ENCODE results near the gene RNASEL. TPM values are rescaled to one million over a fixed set of nuclear protein-coding genes. Genes with fewer than 3 reads are reported as not detected.
A peak's percentile ranks its signal among the peaks of the same experiment; 100 is the strongest.

Gene RNASEL
- polyA plus RNA-seq, 1 donor from 2014 or later, result 8.9 TPM

DNA sequence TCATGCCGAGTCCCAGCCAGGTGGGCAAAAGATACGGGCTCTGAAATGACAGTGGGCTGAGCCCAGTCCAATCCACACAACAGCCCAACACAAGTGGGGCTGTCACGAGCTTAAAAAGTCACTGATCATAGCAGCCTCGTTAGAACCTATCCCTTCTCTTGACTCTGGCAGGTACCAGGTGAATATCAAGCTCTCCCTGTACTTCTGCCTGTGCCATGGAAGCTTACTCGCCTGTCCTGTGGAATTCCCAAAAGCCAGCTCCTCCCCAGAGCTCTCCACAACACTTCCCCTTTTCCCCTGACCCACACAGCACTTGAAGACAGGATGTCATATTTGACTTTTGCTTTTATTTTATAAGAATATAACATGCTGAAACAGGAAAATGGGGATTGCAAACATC lies 9.2 kb upstream of the RNASEL start:
- no peaks in the 10 kb centered on the region for H3K9me3 Mint-ChIP-seq
- peak overlapping the region in 1 of 3 donors; percentile 73 for H3K27ac Mint-ChIP-seq
- no peak overlapping the region for H3K4me3 Mint-ChIP-seq
- peaks cover 3 to 6% (median 6%) of the 10 kb centered on the region in 3 donors for H3K4me1 Mint-ChIP-seq
- H3K36me3 Mint-ChIP-seq, result no peaks in the 10 kb centered on the region
- H3K27me3 Mint-ChIP-seq, result no peaks in the 10 kb centered on the region

DNA sequence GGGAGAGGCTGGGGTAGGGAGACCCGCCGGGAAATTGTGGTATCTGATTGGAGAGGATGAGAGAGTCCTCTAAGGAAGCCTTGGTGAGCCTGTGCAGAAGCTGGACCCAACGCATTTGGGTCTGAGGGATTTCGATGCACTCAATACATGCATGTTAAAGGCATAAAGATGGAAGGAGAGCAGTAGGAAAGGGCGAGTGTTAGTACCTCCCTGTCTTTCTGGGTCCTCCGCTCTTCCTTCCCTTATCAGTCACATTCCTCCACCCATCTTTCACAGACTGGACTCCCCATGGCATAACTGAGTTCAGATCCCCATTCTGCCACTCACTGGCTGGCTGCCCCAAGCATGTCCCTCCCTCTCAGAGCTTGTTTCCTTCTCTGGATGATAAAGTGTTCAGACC lies 7.9 kb upstream of the RNASEL start:
- Mint-ChIP-seq H3K27ac (no peak overlapping the region), H3K36me3 (no peaks in the 10 kb centered on the region), H3K9me3 (no peaks in the 10 kb centered on the region), H3K4me3 (no peak overlapping the region), H3K4me1 (peaks cover 0 to 6% (median 2%) of the 10 kb centered on the region in 3 donors), H3K27me3 (no peaks in the 10 kb centered on the region)

- H3K27ac Mint-ChIP-seq, result no peak overlapping the region
- no peaks in the 10 kb centered on the region for H3K27me3 Mint-ChIP-seq
- no peaks in the 10 kb centered on the region for H3K9me3 Mint-ChIP-seq
- no peaks in the 10 kb centered on the region for H3K36me3 Mint-ChIP-seq
- peaks cover 0 to 6% (median 3%) of the 10 kb centered on the region in 3 donors for H3K4me1 Mint-ChIP-seq
- H3K4me3 Mint-ChIP-seq, result no peak overlapping the region
Measured at GRCh38 chr1:182595641-182596240, 6.7 kb upstream of the RNASEL start.

DNA sequence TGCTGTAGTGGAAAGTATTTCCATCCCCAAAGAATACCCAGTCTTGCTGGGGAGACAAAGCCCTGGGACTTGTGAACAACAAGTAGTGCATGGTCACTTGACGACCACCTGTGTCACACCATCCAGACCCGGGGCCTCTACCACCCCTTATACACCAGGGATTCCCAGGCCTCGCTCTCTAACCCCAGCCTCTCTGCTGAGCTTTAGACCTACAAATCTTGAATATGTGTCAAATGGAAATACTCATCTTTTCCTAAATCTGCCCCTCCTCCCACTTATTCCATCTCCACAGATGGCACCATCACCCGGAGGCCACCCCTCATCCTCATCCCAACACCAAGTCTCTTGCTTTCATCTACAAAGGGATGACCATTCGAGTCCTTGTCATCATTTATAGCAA lies 875 bp upstream of the RNASEL start:
- Mint-ChIP-seq H3K27me3 (no peaks in the 10 kb centered on the region), H3K4me1 (peaks cover 15 to 29% (median 25%) of the 10 kb centered on the region in 3 donors), H3K4me3 (peak overlapping the region; percentile 84 to 99 (median 98)), H3K36me3 (peaks cover 7% of the 10 kb centered on the region), H3K27ac (peak overlapping the region in 2 of 3 donors; percentile 99 to 100), H3K9me3 (no peaks in the 10 kb centered on the region)

DNA sequence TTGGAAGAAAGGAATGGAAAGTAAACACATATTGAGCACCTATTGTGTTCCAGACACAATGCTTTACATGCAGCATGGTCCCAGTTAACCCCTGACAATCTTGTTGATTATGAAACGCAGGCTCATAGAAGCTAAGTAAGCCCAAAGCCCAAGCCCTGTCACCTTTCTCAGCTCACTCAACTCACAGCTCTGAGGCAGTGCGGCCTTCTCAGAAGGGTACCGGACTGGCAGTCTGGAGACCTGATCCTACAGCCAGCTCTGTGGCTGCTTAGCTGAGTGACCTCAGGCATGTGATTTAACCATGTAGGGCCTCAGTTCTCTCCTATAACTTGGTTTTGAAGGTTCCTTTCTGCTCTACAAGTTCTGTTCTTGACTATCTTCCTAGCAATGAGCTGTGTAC lies 464 bp upstream of the RNASEL start:
- Mint-ChIP-seq H3K4me1 (peaks cover 19 to 33% (median 28%) of the 10 kb centered on the region in 3 donors), H3K9me3 (no peaks in the 10 kb centered on the region)

DNA sequence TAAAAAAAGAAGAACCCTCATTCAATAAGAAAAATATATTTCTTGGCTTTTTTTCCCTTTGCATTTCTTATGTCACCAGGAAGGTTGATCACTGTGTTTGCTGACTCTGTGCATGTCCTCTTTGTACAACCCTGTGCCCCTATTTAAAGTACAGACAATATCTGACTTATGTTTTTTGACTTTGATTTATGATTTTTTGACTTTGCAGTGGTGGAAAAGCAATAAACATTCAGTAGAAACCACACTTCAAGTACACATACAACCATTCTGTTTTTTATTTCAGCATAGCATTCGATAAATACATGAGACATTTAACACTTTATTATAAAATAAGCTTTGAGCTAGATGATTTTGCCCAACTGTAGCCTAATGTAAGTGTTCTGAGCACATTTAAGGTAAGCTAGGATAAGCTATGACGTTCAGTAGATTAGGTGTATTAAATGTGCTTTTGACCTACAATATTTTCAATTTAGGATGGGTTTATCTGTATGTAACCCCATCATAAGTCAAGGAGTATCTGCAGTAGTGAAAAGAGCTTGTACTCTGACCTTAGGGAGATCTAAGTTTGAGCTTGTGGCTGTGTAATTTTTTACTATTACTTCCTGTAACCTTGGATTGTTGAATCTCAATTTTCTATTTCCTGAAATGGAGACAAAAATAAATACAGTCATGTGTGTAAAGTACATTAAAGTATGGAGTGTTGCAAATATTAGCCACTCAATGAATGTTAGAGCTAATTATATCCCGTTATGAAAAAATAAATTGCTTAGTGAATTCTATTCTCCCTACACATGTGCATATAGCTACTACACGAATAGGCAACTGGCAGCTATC lies 1.2 kb downstream of the RNASEL start:
- Mint-ChIP-seq H3K36me3 (peaks cover 7% of the 10 kb centered on the region), H3K4me3 (peak overlapping the region; percentile 98 to 100 (median 99)), H3K4me1 (peaks cover 27 to 49% (median 40%) of the 10 kb centered on the region in 3 donors), H3K27me3 (no peaks in the 10 kb centered on the region), H3K9me3 (no peaks in the 10 kb centered on the region), H3K27ac (peak overlapping the region; percentile 94 to 100 (median 99))

More for the DNA sequence above, 464 bp upstream of the RNASEL start:
- H3K4me3 Mint-ChIP-seq, result peak overlapping the region; percentile 98 to 100 (median 99)
- H3K27ac Mint-ChIP-seq, result peak overlapping the region; percentile 94 to 100 (median 99)
- H3K27me3 Mint-ChIP-seq, result no peaks in the 10 kb centered on the region
- H3K36me3 Mint-ChIP-seq, result peaks cover 7% of the 10 kb centered on the region

GRCh38 chr1:182587093-182587492 lies 2.0 kb downstream of the RNASEL start:
- Mint-ChIP-seq H3K9me3 (no peaks in the 10 kb centered on the region), H3K4me1 (peaks cover 32 to 50% (median 40%) of the 10 kb centered on the region in 3 donors), H3K36me3 (peaks cover 7% of the 10 kb centered on the region), H3K27ac (no peak overlapping the region), H3K27me3 (no peaks in the 10 kb centered on the region), H3K4me3 (no peak overlapping the region)

DNA sequence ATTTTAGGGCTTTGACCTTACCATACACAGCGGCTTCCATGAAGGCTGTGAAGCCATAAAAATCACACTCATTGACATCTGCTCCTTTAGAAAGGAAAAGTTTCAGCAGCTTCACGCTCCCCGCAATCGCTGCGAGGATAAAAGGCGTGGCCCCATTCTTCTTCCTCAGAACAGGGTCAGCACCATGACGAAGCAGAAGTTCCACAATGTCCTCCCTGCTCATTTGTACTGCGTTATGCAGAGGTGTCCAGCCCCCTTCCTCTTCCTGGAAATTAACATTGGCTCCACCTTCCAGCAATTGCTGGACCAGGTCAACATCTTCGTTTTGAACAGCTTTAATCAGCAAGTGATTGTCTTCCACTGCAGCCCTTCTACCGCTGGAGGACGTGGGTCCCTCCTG lies 2.7 kb downstream of the RNASEL start:
- Mint-ChIP-seq H3K4me1 (peaks cover 33 to 50% (median 40%) of the 10 kb centered on the region in 3 donors), H3K36me3 (peaks cover 7% of the 10 kb centered on the region), H3K27me3 (no peaks in the 10 kb centered on the region), H3K4me3 (peak overlapping the region in 1 of 4 donors; percentile 6), H3K27ac (no peak overlapping the region), H3K9me3 (no peaks in the 10 kb centered on the region)

- no peaks in the 10 kb centered on the region for H3K27me3 Mint-ChIP-seq
- no peaks in the 10 kb centered on the region for H3K9me3 Mint-ChIP-seq
- peaks cover 33 to 49% (median 40%) of the 10 kb centered on the region in 3 donors for H3K4me1 Mint-ChIP-seq
- H3K4me3 Mint-ChIP-seq, result peak overlapping the region in 2 of 4 donors; percentile 60 to 75
- H3K36me3 Mint-ChIP-seq, result peaks cover 9% of the 10 kb centered on the region
- no peak overlapping the region for H3K27ac Mint-ChIP-seq
Measured at GRCh38 chr1:182584746-182585145, 4.3 kb downstream of the RNASEL start.

GRCh38 chr1:182580736-182581135 lies 8.3 kb downstream of the RNASEL start:
- no peak overlapping the region for H3K27ac Mint-ChIP-seq
- no peaks in the 10 kb centered on the region for H3K9me3 Mint-ChIP-seq
- H3K4me1 Mint-ChIP-seq, result peaks cover 21 to 30% (median 21%) of the 10 kb centered on the region in 3 donors
- no peak overlapping the region for H3K4me3 Mint-ChIP-seq
- H3K36me3 Mint-ChIP-seq, result peaks cover 11% of the 10 kb centered on the region
- H3K27me3 Mint-ChIP-seq, result no peaks in the 10 kb centered on the region

DNA sequence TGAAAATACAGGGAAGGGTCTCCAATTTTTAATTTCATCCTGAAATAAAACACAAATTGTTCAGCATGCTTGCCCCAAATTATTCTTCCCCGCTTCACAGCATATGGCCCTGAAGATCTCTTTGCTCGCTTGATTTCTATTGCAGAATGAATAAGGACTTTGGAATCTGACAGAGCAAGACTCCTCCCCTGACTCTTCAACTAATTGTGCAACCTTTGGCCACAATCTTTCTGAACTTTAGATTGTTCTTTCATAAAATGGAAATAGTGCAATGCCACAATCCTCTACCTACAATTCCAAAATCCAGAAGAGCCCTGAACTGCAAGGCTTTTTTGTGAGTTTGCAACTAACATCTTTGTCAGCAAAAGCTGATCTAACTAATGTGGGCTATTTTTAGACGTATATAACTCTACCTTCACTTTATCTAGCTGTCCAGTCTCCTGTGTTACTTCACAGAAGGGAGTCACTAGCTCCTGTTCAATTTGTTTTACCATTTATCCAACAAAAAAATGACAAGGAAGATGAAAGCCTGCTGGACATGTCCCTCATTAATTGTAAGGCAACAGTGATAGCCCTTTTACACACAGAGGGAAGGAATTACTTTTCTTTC lies 13.4 kb downstream of the RNASEL start:
- peak overlapping the region in 1 of 3 donors; percentile 71 for H3K27ac Mint-ChIP-seq
- no peak overlapping the region for H3K4me3 Mint-ChIP-seq
- no peaks in the 10 kb centered on the region for H3K27me3 Mint-ChIP-seq
- H3K9me3 Mint-ChIP-seq, result no peaks in the 10 kb centered on the region
- H3K4me1 Mint-ChIP-seq, result peaks cover 5 to 7% (median 6%) of the 10 kb centered on the region in 3 donors
- peaks cover 13% of the 10 kb centered on the region for H3K36me3 Mint-ChIP-seq

DNA sequence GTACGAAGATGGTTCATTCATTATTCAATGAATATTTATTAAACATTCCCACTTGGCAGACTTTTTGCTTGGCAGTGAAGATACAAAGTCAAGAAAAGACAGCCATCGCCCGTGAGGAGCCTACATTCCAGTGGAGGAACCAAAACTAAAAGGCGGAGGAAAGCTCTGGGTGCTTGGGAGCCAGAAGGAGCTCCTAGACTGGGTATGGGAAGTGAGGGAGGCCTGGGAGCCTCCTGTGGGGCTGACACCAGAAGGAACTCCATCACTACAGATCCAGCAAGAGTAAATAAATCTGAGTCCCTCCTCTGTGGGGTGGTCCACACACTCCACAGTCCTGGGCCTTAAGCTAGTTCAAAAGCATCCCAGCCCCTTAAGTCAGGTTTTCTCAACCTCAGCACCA lies 14.9 kb downstream of the RNASEL start:
- Mint-ChIP-seq H3K27me3 (no peaks in the 10 kb centered on the region), H3K36me3 (peaks cover 13% of the 10 kb centered on the region), H3K27ac (no peak overlapping the region), H3K4me1 (peaks cover 5 to 7% (median 6%) of the 10 kb centered on the region in 3 donors), H3K9me3 (no peaks in the 10 kb centered on the region), H3K4me3 (no peak overlapping the region)

DNA sequence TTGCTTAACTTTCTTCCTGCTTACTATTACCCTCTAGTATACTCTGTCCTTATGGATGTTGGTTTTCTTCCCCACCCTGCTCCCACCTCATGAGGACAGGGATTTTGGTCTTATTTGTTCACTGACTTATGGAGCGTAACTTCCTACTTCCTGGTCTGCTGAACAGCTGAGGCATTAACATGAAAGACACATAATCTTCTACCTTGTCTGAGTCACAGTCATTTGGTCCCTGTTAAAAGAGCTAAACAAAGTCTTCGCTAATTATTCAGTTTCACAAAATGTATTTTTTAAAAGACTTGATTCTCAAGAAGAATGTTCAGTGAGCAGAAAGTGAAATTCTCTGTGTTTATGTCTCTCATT lies 18.5 kb downstream of the RNASEL start:
- no peak overlapping the region for H3K4me3 Mint-ChIP-seq
- H3K9me3 Mint-ChIP-seq, result no peaks in the 10 kb centered on the region
- H3K4me1 Mint-ChIP-seq, result peaks cover 5 to 6% (median 5%) of the 10 kb centered on the region in 3 donors
- peaks cover 6% of the 10 kb centered on the region for H3K36me3 Mint-ChIP-seq
- H3K27me3 Mint-ChIP-seq, result no peaks in the 10 kb centered on the region
- H3K27ac Mint-ChIP-seq, result no peak overlapping the region

GRCh38 chr1:182569939-182570610 lies 19.0 kb downstream of the RNASEL start:
- Mint-ChIP-seq H3K4me3 (no peak overlapping the region), H3K27me3 (no peaks in the 10 kb centered on the region), H3K36me3 (peaks cover 10% of the 10 kb centered on the region)

More at GRCh38 chr1:182569939-182570610, 19.0 kb downstream of the RNASEL start:
- no peak overlapping the region for H3K27ac Mint-ChIP-seq
- H3K9me3 Mint-ChIP-seq, result peaks cover 0 to 3% (median 0%) of the 10 kb centered on the region in 3 donors
- peaks cover 5 to 7% (median 6%) of the 10 kb centered on the region in 3 donors for H3K4me1 Mint-ChIP-seq
